Ureter (tissue), 1 donor: Measurements from ENCODE around the gene OR51I1. TPM values are rescaled to one million over a fixed set of nuclear protein-coding genes. Genes with fewer than 3 reads are reported as not detected.

Experiments
- total RNA-seq: library from RNA; stranded (reverse); gene quantifications from one replicate; pipeline ENCODE4 v1.2.4, GENCODE V29; 2023
- donor health status: DM: yes; HTN: yes; CAD: no.

OR51I1 gene
- total RNA-seq, 1 donor from 2014 or later, result 0.70 TPM

Other genes starting within 250 kb of the OR51I1 start
- gene OR51V1, start 240.8 kb downstream of the OR51I1 start, total RNA-seq, result not detected
- gene HBB, start 214.4 kb downstream of the OR51I1 start, total RNA-seq, result 144 TPM
- gene HBD, start 207.0 kb downstream of the OR51I1 start, total RNA-seq, result 0.75 TPM
- not detected for gene HBG1, start 191.7 kb downstream of the OR51I1 start, total RNA-seq
- not detected for gene HBG2, start 186.7 kb downstream of the OR51I1 start, total RNA-seq
- not detected for gene HBE1, start 171.6 kb downstream of the OR51I1 start, total RNA-seq
- 0.42 TPM for gene OR51B4, start 139.6 kb downstream of the OR51I1 start, total RNA-seq
- not detected for gene OR51B2, start 117.2 kb downstream of the OR51I1 start, total RNA-seq
- 0.99 TPM for gene OR51B5, start 98.0 kb downstream of the OR51I1 start, total RNA-seq
- gene OR51B6, start 90.0 kb downstream of the OR51I1 start, total RNA-seq, result not detected
- not detected for gene OR51M1, start 57.7 kb downstream of the OR51I1 start, total RNA-seq
- not detected for gene OR51Q1, start 19.4 kb downstream of the OR51I1 start, total RNA-seq
- not detected for gene OR51I2, start 7.8 kb upstream of the OR51I1 start, total RNA-seq
- gene OR52D1, start 47.2 kb upstream of the OR51I1 start, total RNA-seq, result not detected
- gene UBQLN3, start 68.4 kb upstream of the OR51I1 start, total RNA-seq, result 0.70 TPM
- gene UBQLNL, start 75.2 kb upstream of the OR51I1 start, total RNA-seq, result 1.4 TPM
- 0.73 TPM for gene OR52H1, start 107.0 kb upstream of the OR51I1 start, total RNA-seq
- gene OR52B6, start 139.4 kb upstream of the OR51I1 start, total RNA-seq, result not detected
- 13.5 TPM for gene TRIM6, start 155.1 kb upstream of the OR51I1 start, total RNA-seq
- gene TRIM34, start 183.5 kb upstream of the OR51I1 start, total RNA-seq, result 9.1 TPM
- 34.5 TPM for gene TRIM5, start 243.6 kb upstream of the OR51I1 start, total RNA-seq
- gene TRIM22, start 248.3 kb upstream of the OR51I1 start, total RNA-seq, result 86.6 TPM